ENCODE results near the gene DUOX2.

DNA sequence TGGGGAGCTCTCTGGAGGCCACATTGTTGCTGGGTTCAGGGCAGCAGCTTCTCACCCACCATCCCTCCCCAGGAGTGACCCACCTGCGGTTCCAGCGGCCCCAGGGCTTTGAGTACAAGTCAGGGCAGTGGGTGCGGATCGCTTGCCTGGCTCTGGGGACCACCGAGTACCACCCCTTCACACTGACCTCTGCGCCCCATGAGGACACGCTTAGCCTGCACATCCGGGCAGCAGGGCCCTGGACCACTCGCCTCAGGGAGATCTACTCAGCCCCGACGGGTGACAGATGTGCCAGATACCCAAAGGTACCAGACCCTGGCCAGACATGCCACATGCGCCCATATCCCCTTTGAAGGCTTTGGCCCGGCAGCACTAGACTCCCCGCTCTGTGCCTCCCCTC, 47.7 kb upstream of the DUOX2 start:
- TF ChIP-seq FOXM1 (IDR thresholded peaks at IDR 0.05; ENCODE audit: borderline replicate concordance, low read depth) = no peak
- TF ChIP-seq EP300 (IDR thresholded peaks at IDR 0.05; ENCODE audit: borderline replicate concordance) = no peak
- TF ChIP-seq TAF1 (IDR thresholded peaks at IDR 0.05; ENCODE audit: low read depth) = no peak
- TF ChIP-seq, protein P1, sequence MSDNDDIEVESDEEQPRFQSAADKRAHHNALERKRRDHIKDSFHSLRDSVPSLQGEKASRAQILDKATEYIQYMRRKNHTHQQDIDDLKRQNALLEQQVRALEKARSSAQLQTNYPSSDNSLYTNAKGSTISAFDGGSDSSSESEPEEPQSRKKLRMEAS (IDR thresholded peaks at IDR 0.05) = no peak
- TF ChIP-seq TCF12 (IDR thresholded peaks at IDR 0.05; ENCODE audit: low read depth) = no peak
- TF ChIP-seq ZBTB7A (IDR thresholded peaks at IDR 0.05; ENCODE audit: low read depth) = no peak
- no peak for TF ChIP-seq CEBPB (IDR thresholded peaks at IDR 0.05)
- no peak for TF ChIP-seq CREB1 (IDR thresholded peaks at IDR 0.05; ENCODE audit: low read depth)
- no peak for TF ChIP-seq RAD21 (IDR thresholded peaks at IDR 0.05; ENCODE audit: low read depth)
- no peak for TF ChIP-seq YY1 (IDR thresholded peaks at IDR 0.05; ENCODE audit: low read depth)
- no peak for TF ChIP-seq EGR1 (IDR thresholded peaks at IDR 0.05)
- TF ChIP-seq, protein P2, sequence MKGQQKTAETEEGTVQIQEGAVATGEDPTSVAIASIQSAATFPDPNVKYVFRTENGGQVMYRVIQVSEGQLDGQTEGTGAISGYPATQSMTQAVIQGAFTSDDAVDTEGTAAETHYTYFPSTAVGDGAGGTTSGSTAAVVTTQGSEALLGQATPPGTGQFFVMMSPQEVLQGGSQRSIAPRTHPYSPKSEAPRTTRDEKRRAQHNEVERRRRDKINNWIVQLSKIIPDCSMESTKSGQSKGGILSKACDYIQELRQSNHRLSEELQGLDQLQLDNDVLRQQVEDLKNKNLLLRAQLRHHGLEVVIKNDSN (IDR thresholded peaks at IDR 0.05) = no peak
- TF ChIP-seq TEAD4 (IDR thresholded peaks at IDR 0.05) = no peak
- TF ChIP-seq, protein P3, sequence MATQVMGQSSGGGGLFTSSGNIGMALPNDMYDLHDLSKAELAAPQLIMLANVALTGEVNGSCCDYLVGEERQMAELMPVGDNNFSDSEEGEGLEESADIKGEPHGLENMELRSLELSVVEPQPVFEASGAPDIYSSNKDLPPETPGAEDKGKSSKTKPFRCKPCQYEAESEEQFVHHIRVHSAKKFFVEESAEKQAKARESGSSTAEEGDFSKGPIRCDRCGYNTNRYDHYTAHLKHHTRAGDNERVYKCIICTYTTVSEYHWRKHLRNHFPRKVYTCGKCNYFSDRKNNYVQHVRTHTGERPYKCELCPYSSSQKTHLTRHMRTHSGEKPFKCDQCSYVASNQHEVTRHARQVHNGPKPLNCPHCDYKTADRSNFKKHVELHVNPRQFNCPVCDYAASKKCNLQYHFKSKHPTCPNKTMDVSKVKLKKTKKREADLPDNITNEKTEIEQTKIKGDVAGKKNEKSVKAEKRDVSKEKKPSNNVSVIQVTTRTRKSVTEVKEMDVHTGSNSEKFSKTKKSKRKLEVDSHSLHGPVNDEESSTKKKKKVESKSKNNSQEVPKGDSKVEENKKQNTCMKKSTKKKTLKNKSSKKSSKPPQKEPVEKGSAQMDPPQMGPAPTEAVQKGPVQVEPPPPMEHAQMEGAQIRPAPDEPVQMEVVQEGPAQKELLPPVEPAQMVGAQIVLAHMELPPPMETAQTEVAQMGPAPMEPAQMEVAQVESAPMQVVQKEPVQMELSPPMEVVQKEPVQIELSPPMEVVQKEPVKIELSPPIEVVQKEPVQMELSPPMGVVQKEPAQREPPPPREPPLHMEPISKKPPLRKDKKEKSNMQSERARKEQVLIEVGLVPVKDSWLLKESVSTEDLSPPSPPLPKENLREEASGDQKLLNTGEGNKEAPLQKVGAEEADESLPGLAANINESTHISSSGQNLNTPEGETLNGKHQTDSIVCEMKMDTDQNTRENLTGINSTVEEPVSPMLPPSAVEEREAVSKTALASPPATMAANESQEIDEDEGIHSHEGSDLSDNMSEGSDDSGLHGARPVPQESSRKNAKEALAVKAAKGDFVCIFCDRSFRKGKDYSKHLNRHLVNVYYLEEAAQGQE (IDR thresholded peaks at IDR 0.05; ENCODE audit: low read depth) = no peak
